Stimulated activated CD8-positive, alpha-beta memory T cell treated with anti-CD3 and anti-CD28 coated beads, Interleukin-2, amount 100 ng/mL, for 48 hours (primary cell): ENCODE results near the gene WRNIP1.

Source experiments
- DNase-seq, 2 donors: peaks; one replicate each; pipeline ENCODE4 v3.0.0-alpha.2; 2020; ENCODE audit warnings: low read depth in 2 of 2

Gene WRNIP1

DNA sequence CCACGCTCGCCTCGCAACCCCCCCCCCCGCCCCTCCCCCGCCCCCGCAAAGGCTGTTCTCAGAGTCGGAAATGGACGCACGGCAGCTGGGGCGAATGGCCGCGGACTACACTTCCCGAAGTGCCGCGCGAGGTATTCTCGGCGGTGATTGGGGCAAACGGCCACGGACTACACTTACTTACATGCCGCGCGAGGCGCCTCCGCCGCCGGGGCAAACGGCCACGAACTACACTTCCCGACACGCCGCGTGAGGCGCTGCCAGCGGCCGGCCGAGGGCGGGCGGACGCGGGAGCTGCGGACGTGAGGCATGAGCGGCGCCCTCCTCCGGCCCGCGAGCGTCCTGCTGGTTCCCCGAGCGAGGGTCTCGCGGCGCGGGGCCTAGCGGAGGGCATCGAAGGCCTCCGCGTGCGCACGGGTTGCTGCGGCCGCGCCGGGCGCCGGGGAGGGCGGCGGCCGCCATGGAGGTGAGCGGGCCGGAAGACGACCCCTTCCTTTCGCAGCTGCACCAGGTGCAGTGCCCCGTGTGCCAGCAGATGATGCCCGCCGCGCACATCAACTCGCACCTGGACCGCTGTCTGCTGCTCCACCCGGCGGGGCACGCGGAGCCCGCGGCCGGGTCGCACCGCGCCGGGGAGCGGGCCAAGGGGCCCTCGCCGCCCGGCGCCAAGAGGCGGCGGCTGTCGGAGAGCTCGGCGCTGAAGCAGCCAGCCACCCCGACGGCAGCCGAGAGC is at the start of gene WRNIP1:
Gene WRNIP1 (plus strand): TSS at position 228 of the 730 bp plus-strand sequence. CDS start 230 bp downstream, at position 458.
- DNase-seq: peak; percentile 93 to 94

- DNase-seq: no peak
Measured at GRCh38 chr6:2715737-2716136, 49.5 kb upstream of the WRNIP1 start.

GRCh38 chr6:2716936-2717700 is 48.1 kb upstream of the WRNIP1 start:
- no peak for DNase-seq

GRCh38 chr6:2718334-2719092 is 46.7 kb upstream of the WRNIP1 start:
- no peak for DNase-seq

GRCh38 chr6:2719093-2719455 is 46.1 kb upstream of the WRNIP1 start:
- DNase-seq: no peak

DNA sequence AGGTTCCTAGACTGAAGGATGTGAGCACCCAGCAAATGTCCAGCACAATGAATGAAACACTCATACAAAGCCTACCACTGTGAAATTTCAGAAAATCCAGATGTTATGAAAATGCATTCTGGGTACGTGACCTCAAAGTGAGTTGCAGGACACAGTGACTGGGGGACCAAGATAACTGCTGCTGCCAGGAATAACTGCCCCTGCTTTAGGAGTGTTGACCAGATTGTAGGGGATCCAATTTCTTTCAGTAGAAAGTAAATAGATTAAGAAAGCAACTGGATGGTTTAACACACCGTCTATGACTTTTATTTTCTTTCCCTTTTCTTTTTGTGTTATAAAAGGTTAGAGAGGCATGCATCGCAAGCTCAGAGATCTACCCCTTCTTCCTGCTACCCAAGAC is 44.0 kb upstream of the WRNIP1 start:
- no peak for DNase-seq

- DNase-seq: no peak
Measured at GRCh38 chr6:2725364-2725988, 39.7 kb upstream of the WRNIP1 start.

GRCh38 chr6:2725999-2726567 is 39.1 kb upstream of the WRNIP1 start:
- DNase-seq: no peak

GRCh38 chr6:2729921-2730320 is 35.3 kb upstream of the WRNIP1 start:
- no peak for DNase-seq

DNA sequence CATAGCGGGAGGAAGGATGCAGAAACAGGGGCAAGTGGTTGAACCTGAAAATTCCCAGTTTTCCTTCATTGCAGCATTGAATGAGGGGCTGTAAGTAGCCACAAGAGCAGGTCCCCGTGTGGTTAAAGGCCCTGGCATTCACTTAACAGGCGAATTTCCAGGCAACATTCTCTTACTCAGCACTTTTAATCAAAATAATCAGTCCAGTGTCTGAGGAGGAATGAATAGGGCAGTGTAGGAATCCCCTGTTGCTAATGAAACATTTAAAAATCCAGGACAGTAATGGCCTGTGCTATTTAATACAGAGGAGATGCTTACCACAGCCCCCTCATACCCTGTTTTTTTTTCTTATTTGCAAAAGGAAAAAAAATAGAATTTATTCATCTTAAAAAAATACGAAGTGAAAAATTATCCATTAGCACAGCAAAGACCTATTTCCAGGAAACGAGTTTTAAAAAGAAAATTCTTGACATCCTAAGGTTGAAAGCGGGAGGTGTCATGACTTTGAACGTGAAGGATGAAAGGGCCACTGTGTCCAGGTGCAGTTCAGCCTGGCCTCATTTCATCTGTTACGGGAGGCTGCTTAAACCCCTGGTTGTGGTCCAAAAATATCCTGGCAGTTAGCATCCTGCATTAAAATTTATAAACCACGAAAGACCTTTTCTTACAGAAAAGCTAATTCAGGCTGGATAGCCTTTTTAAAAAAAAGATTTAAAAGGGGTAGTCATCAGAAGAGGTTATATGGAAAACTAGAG is 34.7 kb upstream of the WRNIP1 start:
- no peak for DNase-seq

DNA sequence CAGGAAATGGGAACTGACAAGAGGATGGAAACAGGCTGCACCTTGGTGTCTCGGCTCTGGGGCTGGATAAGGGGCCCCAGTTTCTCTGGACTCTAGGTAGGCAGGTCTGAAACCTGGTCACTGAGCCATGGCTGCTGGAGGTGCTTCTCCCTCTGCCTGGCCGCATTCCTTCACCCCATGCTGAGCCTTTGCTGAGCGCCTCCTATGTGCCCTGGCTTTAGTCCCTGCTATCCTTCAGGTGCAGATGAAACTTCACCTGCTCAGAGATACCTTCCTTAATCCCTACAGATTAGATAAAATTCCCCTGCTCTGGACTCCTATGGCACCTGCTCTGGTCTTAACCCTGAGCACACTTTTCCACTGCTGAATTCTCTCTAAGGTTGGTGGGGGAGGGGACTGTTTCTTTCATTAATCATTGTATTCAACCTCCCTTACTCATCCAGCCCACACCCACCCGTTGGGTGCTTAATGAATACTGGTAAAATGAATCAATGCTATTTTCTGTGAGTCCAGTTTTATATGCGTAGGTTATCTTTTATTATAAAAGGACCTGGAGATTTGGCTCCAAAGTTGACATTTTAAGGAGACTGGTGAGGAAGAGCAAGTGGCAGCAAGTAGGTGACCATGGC is 33.8 kb upstream of the WRNIP1 start:
- DNase-seq: no peak

GRCh38 chr6:2732503-2733089 is 32.6 kb upstream of the WRNIP1 start:
- no peak for DNase-seq

GRCh38 chr6:2733324-2733723 is 31.9 kb upstream of the WRNIP1 start:
- DNase-seq: peak in 1 of 2 donors; percentile 31

DNA sequence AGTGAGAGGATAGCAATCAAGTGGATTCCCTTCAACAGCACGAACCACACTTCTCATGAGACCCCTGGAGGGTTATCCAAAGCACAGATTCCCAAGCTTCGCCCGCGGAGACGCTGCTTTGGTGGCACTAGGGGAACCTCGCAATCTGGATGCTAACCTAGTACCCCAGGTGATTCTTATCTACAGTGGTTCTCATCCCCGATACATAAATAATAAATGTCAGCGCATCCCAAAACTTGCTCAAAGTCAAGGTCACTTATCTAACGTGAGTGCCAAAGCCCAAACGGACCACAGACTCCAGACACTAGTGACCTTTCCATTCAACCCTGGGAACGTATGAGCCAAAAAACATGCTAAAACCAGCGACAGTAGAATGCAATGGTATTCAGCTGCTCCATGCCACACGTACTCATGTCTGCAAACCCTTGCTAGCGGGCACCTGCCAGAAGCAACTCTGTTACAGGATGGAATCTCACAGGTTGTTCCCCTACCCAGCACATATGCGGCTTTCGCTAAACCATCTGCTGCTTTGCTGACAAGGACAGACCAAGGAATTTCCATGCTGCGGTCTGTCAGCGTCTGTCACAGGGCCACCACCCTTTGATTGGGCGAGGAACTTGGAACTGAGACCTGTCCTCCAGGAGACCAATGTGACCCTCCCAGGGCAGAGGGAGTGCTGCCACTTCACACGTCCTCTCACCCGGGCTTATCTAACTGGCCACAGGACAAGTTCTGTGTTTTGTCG is 31.3 kb upstream of the WRNIP1 start:
- DNase-seq: no peak

GRCh38 chr6:2734488-2735166 is 30.6 kb upstream of the WRNIP1 start:
- DNase-seq: no peak

DNA sequence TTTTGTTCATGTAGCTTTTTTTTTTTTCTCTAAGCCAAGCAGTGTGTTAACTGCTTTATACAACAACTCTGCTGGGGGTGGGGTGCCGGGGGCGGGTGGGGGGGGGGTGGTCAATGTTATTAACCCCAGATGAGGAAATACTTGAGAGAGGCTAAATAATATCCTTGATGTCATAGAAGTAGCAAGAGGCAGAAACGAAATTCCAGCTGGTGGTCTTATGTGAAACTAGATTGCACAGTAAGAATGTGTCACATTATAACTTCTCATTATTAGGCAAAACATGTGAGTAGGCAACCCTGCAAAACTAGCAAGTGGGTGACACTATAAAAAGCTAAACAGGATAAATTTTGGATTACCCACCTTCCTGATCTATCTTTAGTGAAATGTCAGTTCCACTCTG is 27.3 kb upstream of the WRNIP1 start:
- DNase-seq: no peak

GRCh38 chr6:2738373-2738979 is 26.7 kb upstream of the WRNIP1 start:
- peak in 1 of 2 donors; percentile 10 for DNase-seq

- DNase-seq: no peak
Measured at GRCh38 chr6:2739335-2739734, 25.9 kb upstream of the WRNIP1 start.
